ENCODE measurements around the gene RBKS. TPM values are rescaled to one million over a fixed set of nuclear protein-coding genes. Genes with fewer than 3 reads are reported as not detected.

The RBKS gene
- total RNA-seq, 4 donors from 2014 or later, result 0.63 to 5.8 (median 2.5) TPM

DNA sequence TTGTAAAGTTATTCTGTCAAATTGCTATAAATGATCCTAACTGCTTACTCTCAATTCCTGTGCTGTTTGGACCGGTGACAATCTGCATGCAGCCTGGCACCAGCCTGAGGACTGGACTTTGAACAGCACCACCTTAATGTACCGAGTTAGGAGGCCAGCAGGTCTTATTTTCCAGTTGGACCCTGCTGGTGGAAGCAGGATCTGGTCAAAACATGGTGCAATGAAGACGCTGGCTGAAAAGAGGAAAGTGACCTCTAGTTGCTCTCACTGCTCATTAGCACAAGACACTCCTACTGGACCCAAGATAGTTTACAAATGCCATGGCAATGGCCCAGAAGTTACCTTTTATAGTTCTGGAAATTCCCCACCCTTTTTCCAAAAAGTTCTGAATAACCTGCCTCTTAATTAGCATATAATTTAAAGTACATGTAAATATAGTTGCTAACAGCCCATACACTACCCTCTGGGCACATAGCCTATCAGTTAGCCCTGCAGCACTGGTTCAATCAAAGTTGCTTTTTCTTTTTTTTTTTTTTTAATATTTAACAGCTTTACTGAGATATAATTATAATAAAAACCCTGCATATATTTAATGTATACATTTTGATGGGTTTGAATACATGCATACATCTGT, 35.8 kb downstream of the RBKS start:
- peaks cover 0 to 18% (median 11%) of the 10 kb centered on the region in 4 donors for H3K4me1 ChIP-seq
- H3K27me3 ChIP-seq, result no peaks in the 10 kb centered on the region
- H3K27ac ChIP-seq (replicated peaks in 1 of 4), result no peak overlapping the region
- TF ChIP-seq, protein P1, sequence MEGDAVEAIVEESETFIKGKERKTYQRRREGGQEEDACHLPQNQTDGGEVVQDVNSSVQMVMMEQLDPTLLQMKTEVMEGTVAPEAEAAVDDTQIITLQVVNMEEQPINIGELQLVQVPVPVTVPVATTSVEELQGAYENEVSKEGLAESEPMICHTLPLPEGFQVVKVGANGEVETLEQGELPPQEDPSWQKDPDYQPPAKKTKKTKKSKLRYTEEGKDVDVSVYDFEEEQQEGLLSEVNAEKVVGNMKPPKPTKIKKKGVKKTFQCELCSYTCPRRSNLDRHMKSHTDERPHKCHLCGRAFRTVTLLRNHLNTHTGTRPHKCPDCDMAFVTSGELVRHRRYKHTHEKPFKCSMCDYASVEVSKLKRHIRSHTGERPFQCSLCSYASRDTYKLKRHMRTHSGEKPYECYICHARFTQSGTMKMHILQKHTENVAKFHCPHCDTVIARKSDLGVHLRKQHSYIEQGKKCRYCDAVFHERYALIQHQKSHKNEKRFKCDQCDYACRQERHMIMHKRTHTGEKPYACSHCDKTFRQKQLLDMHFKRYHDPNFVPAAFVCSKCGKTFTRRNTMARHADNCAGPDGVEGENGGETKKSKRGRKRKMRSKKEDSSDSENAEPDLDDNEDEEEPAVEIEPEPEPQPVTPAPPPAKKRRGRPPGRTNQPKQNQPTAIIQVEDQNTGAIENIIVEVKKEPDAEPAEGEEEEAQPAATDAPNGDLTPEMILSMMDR (IDR thresholded peaks at IDR 0.05), result no peak
- TF ChIP-seq POLR2AphosphoS5 (IDR thresholded peaks at IDR 0.05) (no peak), EP300 (IDR thresholded peaks at IDR 0.05) (no peak), POLR2A (IDR thresholded peaks at IDR 0.05; ENCODE audit: low read depth) (no peak)
- DNase-seq (ENCODE audit: extremely low spot score), result no peak
- no peaks in the 10 kb centered on the region for H3K36me3 ChIP-seq
- 87% methylated on average over 3 of the region's 3 CpGs for WGBS
- no peaks in the 10 kb centered on the region for H3K9me3 ChIP-seq
- intact Hi-C loops (cut with DNase I), result no loop called here
- H3K4me3 ChIP-seq, result no peak overlapping the region

DNA sequence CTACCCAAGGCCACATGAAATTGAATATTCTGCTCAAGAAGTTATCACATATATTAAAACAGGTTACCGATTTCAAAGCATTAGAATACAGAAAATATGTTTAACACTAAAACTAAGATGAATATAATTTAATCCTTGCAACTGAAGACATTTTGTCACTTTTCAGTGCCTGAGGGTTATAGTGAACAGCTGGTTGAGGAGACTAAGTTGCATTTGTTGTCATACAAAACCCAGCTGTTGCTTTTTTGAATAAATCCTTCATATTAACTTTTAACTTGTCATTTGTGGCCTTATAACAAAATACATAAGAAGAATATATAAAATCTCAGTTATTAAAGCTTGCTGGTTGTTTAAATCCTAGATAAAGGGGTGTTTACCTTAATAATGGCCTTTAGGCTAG, 37.5 kb downstream of the RBKS start:
- WGBS, result 97% methylated on average over 1 of the region's 1 CpG
- H3K27me3 ChIP-seq, result no peaks in the 10 kb centered on the region
- H3K27ac ChIP-seq (replicated peaks in 1 of 4), result no peak overlapping the region
- no peak for DNase-seq (ENCODE audit: extremely low spot score)
- H3K4me3 ChIP-seq, result no peak overlapping the region
- TF ChIP-seq POLR2AphosphoS5 (IDR thresholded peaks at IDR 0.05) (no peak), EP300 (IDR thresholded peaks at IDR 0.05) (no peak), POLR2A (IDR thresholded peaks at IDR 0.05; ENCODE audit: low read depth) (no peak)
- TF ChIP-seq, protein P1 (IDR thresholded peaks at IDR 0.05), result no peak
- intact Hi-C loops (cut with DNase I), result no loop called here
- H3K9me3 ChIP-seq, result no peaks in the 10 kb centered on the region
- peaks cover 0 to 16% (median 11%) of the 10 kb centered on the region in 4 donors for H3K4me1 ChIP-seq
- no peaks in the 10 kb centered on the region for H3K36me3 ChIP-seq

DNA sequence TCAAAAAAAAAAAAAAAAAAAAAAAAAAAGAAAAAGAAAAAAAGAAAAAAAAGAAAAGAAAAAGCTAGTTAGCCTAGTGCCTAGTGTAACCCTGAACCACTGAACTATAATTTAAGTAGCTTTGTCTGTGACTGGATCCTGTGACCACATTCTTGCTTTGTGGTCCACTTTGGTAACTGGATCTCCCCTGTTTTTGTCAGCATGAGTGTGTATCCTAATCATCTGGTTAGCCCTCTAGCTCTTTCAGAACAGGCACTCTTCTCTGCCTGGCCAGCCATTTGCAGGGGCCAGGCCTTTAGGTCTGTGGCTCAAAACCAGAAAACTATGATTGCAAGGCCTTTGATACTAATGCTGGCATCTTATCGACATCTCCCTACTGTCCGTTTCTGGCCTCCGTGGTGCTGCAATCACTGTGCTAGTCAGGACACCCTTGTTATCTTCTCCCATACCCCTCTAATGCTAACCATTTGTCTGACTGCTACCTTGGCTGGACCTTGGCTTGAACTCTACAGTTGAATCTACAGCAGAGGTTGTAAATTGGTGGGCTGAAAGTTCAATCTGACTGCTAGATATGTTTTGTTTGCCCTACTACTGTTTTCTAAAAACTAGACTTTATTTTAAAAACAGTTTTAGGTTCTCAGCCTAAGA, 40.5 kb downstream of the RBKS start:
- Histone ChIP-seq H3K9me3 (no peaks in the 10 kb centered on the region), H3K36me3 (no peaks in the 10 kb centered on the region), H3K27ac (replicated peaks in 1 of 4) (no peak overlapping the region), H3K4me1 (peaks cover 0 to 8% (median 7%) of the 10 kb centered on the region in 4 donors), H3K4me3 (no peak overlapping the region), H3K27me3 (no peaks in the 10 kb centered on the region)
- no peak for DNase-seq (ENCODE audit: extremely low spot score)
- intact Hi-C loops (cut with DNase I), result no loop called here
- WGBS, result 97% methylated on average over 3 of the region's 3 CpGs
- TF ChIP-seq POLR2AphosphoS5 (IDR thresholded peaks at IDR 0.05), result no peak
- no peak for TF ChIP-seq POLR2A (IDR thresholded peaks at IDR 0.05; ENCODE audit: low read depth)
- no peak for TF ChIP-seq EP300 (IDR thresholded peaks at IDR 0.05)
- TF ChIP-seq, protein P1 (IDR thresholded peaks at IDR 0.05), result no peak

DNA sequence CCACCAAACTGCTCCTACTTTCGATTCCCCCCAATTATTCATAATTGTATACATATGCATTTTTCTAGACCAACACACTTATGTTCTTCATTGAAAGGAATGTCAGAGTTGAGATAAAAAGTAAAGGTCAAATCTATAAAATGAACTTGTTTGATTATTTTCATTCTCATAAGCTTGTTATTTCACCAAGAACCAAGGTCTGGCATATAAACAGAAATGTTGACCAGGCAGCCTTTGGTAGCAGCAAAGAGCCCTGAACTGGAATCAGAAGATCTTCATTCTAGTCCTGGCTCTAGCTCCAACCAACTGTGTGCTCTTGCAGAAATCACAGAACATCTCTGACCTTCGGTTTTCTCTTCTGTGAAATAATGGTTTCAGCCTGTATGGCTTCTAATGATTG, 42.9 kb downstream of the RBKS start:
- Histone ChIP-seq H3K27me3 (no peaks in the 10 kb centered on the region), H3K4me1 (peaks cover 0 to 7% (median 0%) of the 10 kb centered on the region in 4 donors), H3K4me3 (no peak overlapping the region), H3K9me3 (no peaks in the 10 kb centered on the region), H3K27ac (replicated peaks in 1 of 4) (no peak overlapping the region), H3K36me3 (no peaks in the 10 kb centered on the region)
- 88% methylated on average over 2 of the region's 2 CpGs for WGBS
- no peak for DNase-seq (ENCODE audit: extremely low spot score)
- intact Hi-C loops (cut with DNase I), result no loop called here
- TF ChIP-seq, protein P1 (IDR thresholded peaks at IDR 0.05), result no peak
- no peak for TF ChIP-seq POLR2AphosphoS5 (IDR thresholded peaks at IDR 0.05)
- no peak for TF ChIP-seq EP300 (IDR thresholded peaks at IDR 0.05)
- no peak for TF ChIP-seq POLR2A (IDR thresholded peaks at IDR 0.05; ENCODE audit: low read depth)

Data from esophagus muscularis mucosa (tissue), 4 donors.